PC-3 (cell line): ENCODE results near the gene STXBP5. TPM values are rescaled to one million over a fixed set of nuclear protein-coding genes. Genes with fewer than 3 reads are reported as not detected.

Source experiments
- ATAC-seq: fragments of 200-7000 bp; cut with Tn5 transposase; 2 replicates; pipeline ENCODE4 v1.9.1; 2020; ENCODE audit warnings: mild to moderate bottlenecking, moderate library complexity
- BruUV-seq: library from RNA; stranded (reverse); fragments of 400-500 nt; replicated peaks from 2 replicates; lab custom pipeline; 2021; lab: Mats Ljungman, UMichigan
- CTCF ChIA-PET: fragments of 300-600 bp; sonication (Branson Sonifier 250); formaldehyde crosslinking; loops from one replicate; lab custom pipeline; 2022; ENCODE audit warnings: antibody characterized with exemption; lab: Charles Lee
- POLR2A ChIA-PET: fragments of 300-600 bp; sonication (Branson Sonifier 250); formaldehyde crosslinking; loops from one replicate; lab custom pipeline; 2022; ENCODE audit warnings: antibody characterized with exemption; ENCODE audit not compliant: unreplicated experiment; lab: Charles Lee
- DNase-seq: peaks from one replicate; pipeline ENCODE4 v3.0.0-alpha.2; 2015
- H2AFZ ChIP-seq: fragments of 300-600 bp; sonication (generic); 2 replicates; pipeline ENCODE4 v1.6.0; 2016; ENCODE audit warnings: antibody characterized with exemption, low read length
- H3F3A ChIP-seq: fragments of 300-600 bp; sonication (generic); one replicate; pipeline ENCODE4 v1.6.0; 2017; ENCODE audit warnings: antibody characterized with exemption, low read length, control low read depth, mild to moderate bottlenecking; ENCODE audit not compliant: unreplicated experiment
- H3K27ac ChIP-seq: fragments of 300-600 bp; sonication (generic); 2 replicates; pipeline ENCODE4 v1.5.1; 2016; ENCODE audit warnings: mild to moderate bottlenecking, low read length
- H3K27me3 ChIP-seq: fragments of 300-600 bp; sonication (generic); 2 replicates; pipeline ENCODE4 v1.6.1; 2016; ENCODE audit warnings: low read length, mixed read lengths
- H3K36me3 ChIP-seq: fragments of 300-600 bp; sonication (generic); 2 replicates; pipeline ENCODE4 v1.6.1; 2016; ENCODE audit warnings: low read depth, mixed run types, low read length, mixed read lengths
- H3K4me1 ChIP-seq: fragments of 300-600 bp; sonication (generic); 2 replicates; pipeline ENCODE4 v1.5.1; 2016; ENCODE audit warnings: low read length; ENCODE audit not compliant: insufficient read depth
- H3K4me2 ChIP-seq: fragments of 300-600 bp; sonication (generic); 2 replicates; pipeline ENCODE4 v1.6.0; 2016; ENCODE audit warnings: low read length
- H3K4me3 ChIP-seq: fragments of 300-600 bp; sonication (generic); 2 replicates; pipeline ENCODE4 v1.5.1; 2016; ENCODE audit warnings: mild to moderate bottlenecking, low read length, mixed read lengths
- H3K79me2 ChIP-seq: fragments of 300-600 bp; sonication (generic); 2 replicates; pipeline ENCODE4 v1.6.1; 2017; ENCODE audit warnings: low read length, mixed read lengths
- H3K9ac ChIP-seq: fragments of 300-600 bp; sonication (generic); 2 replicates; pipeline ENCODE4 v1.6.0; 2016; ENCODE audit warnings: mild to moderate bottlenecking, low read length
- H3K9me2 ChIP-seq: fragments of 300-600 bp; sonication (generic); replicated peaks from 2 replicates; pipeline ENCODE4 v1.6.1; 2016; ENCODE audit warnings: mixed run types, low read length, mixed read lengths
- H3K9me3 ChIP-seq: fragments of 300-600 bp; sonication (generic); 2 replicates; pipeline ENCODE4 v1.6.1; 2016; ENCODE audit warnings: low read length, mixed read lengths
- H4K20me1 ChIP-seq: fragments of 300-600 bp; sonication (generic); 2 replicates; pipeline ENCODE4 v1.6.1; 2016; ENCODE audit warnings: low read length, mixed read lengths
- EZH2 ChIP-seq: fragments of 300-600 bp; sonication (generic); IDR thresholded peaks from one replicate; pipeline ENCODE4 v1.6.1; 2017; ENCODE audit warnings: antibody characterized with exemption, mild to moderate bottlenecking, low read length; ENCODE audit not compliant: unreplicated experiment
- EZH2phosphoT487 ChIP-seq: fragments of 300-600 bp; sonication (generic); IDR thresholded peaks from 2 replicates; pipeline ENCODE4 v1.6.1; 2018; ENCODE audit warnings: mild to moderate bottlenecking, antibody characterized with exemption, low read length, borderline replicate concordance
- intact Hi-C: fragments of 100-400 bp; cut with micrococcal nuclease; formaldehyde crosslinking; loops from 2 replicates; pipeline ENCODE4 v1.9.0; 2023
- total RNA-seq: library from RNA; depleted of rRNA; stranded (reverse); fragments of >200 nt; gene quantifications from 2 replicates; pipeline ENCODE4 v1.2.3, GENCODE V29; 2014
- TF ChIP-seq, protein P1 (sequence below): fragments of 300-600 bp; sonication (generic); conservative IDR thresholded peaks from 2 replicates; pipeline ENCODE4 v1.5.1; 2017; ENCODE audit warnings: antibody characterized with exemption, low read depth, mild to moderate bottlenecking, low read length

STXBP5 gene
- total RNA-seq, 1 experiment from 2014 or later, result 12.9 TPM

DNA sequence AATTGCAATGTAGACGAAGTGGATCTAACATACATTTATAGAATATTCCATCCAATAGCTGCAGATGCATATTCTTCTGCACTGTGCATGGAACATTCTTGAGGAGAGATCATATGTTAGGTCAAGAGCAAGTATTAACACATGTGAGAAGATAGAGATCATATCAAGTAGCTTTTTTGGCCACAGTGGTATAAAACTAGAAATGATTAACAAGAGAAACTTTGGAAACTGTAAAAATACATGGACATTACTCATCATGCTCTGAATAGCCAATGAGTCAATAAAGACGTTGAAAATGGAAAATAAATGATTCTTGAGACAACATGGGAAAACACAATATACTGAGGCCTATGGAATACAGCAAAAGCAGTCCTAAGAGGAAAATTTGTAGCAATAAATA lies 94.2 kb downstream of the STXBP5 start:
- CTCF ChIA-PET, result no interaction called here
- Histone ChIP-seq H3K9me2 (no peaks in the 10 kb centered on the region), H3K4me2 (no peak overlapping the region), H3K27me3 (no peaks in the 10 kb centered on the region), H3K9me3 (0 out of 2 replicates have a peak, but pooled peaks cover 3% of the 10 kb centered on the region), H3K79me2 (no peaks in the 10 kb centered on the region), H3F3A (no peaks in the 10 kb centered on the region), H3K27ac (no peak overlapping the region), H2AFZ (no peak overlapping the region), H3K4me3 (no peak overlapping the region), H4K20me1 (no peaks in the 10 kb centered on the region), H3K36me3 (peaks cover 30% of the 10 kb centered on the region), H3K9ac (no peak overlapping the region), H3K4me1 (peaks cover 4% of the 10 kb centered on the region; the same call in 1 of the 2 replicates)
- no TSS peak for BruUV-seq
- DNase-seq (peak; percentile 42), ATAC-seq (no peak)
- TF ChIP-seq EZH2 (no peak), EZH2phosphoT487 (no peak)
- TF ChIP-seq, protein P1, sequence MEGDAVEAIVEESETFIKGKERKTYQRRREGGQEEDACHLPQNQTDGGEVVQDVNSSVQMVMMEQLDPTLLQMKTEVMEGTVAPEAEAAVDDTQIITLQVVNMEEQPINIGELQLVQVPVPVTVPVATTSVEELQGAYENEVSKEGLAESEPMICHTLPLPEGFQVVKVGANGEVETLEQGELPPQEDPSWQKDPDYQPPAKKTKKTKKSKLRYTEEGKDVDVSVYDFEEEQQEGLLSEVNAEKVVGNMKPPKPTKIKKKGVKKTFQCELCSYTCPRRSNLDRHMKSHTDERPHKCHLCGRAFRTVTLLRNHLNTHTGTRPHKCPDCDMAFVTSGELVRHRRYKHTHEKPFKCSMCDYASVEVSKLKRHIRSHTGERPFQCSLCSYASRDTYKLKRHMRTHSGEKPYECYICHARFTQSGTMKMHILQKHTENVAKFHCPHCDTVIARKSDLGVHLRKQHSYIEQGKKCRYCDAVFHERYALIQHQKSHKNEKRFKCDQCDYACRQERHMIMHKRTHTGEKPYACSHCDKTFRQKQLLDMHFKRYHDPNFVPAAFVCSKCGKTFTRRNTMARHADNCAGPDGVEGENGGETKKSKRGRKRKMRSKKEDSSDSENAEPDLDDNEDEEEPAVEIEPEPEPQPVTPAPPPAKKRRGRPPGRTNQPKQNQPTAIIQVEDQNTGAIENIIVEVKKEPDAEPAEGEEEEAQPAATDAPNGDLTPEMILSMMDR, result no peak
- intact Hi-C loops, result no loop called here
- POLR2A ChIA-PET, result no interaction called here

DNA sequence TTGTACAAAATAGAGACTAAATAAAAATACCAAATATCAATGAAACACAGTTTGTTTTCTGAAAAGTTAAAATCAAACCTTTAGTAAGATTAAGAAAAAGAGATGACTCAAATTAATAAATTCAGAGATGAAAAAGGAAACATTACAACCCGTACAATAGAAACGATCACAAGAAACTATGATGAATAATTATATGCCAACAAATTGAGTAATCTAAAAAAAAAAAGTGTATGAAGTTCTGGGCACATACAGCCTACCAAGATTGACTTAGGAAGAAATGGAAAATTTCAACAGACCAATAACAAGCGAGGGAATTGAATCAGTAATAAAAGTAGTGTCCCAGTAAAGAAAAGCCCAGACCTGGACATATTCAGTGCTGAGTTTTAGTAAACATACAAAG lies 94.8 kb downstream of the STXBP5 start:
- no peak overlapping the region for H3K27ac ChIP-seq
- ChIA-PET CTCF (no interaction called here), POLR2A (no interaction called here)
- intact Hi-C loops, result no loop called here
- no peak overlapping the region for H3K4me3 ChIP-seq
- H3F3A ChIP-seq, result no peaks in the 10 kb centered on the region
- H3K79me2 ChIP-seq, result no peaks in the 10 kb centered on the region
- peaks cover 36% of the 10 kb centered on the region for H3K36me3 ChIP-seq
- no peaks in the 10 kb centered on the region for H3K9me2 ChIP-seq
- H3K9me3 ChIP-seq, result 0 out of 2 replicates have a peak, but pooled peaks cover 3% of the 10 kb centered on the region
- DNase-seq (no peak), ATAC-seq (no peak)
- no peaks in the 10 kb centered on the region for H3K27me3 ChIP-seq
- no peak overlapping the region for H3K4me2 ChIP-seq
- no peaks in the 10 kb centered on the region for H4K20me1 ChIP-seq
- BruUV-seq, result no TSS peak
- no peak overlapping the region for H2AFZ ChIP-seq
- peaks cover 4% of the 10 kb centered on the region; the same call in 1 of the 2 replicates for H3K4me1 ChIP-seq
- TF ChIP-seq EZH2phosphoT487, result no peak
- no peak for TF ChIP-seq EZH2
- TF ChIP-seq, protein P1, result no peak
- no peak overlapping the region for H3K9ac ChIP-seq

DNA sequence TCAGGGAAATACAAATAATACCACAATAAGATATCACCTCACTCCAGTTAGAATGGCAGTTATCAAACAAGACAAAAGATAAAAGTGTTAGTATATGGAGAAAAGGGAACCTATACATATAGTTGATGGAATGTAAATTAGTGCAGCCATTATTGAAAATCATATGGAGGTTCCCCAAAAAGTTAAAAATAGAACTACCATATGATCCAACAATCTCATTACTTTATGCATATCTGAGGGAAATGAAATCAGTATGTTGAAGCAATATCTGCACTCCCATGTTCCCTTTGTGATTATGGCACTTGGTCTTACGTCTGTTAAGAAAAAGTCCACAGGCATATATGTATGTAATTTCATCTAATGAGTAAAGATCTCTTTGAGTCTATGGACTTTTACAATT lies 96.9 kb downstream of the STXBP5 start:
- BruUV-seq, result no TSS peak
- no peak for ATAC-seq
- intact Hi-C loops, result no loop called here

More for the DNA sequence above, 96.9 kb downstream of the STXBP5 start:
- Histone ChIP-seq H2AFZ (no peak overlapping the region), H3K27ac (no peak overlapping the region), H3F3A (no peaks in the 10 kb centered on the region), H3K4me3 (no peak overlapping the region), H3K9me3 (0 out of 2 replicates have a peak, but pooled peaks cover 3% of the 10 kb centered on the region), H3K27me3 (no peaks in the 10 kb centered on the region), H3K9ac (no peak overlapping the region), H3K4me2 (no peak overlapping the region), H3K4me1 (peaks cover 4% of the 10 kb centered on the region; the same call in 1 of the 2 replicates), H4K20me1 (no peaks in the 10 kb centered on the region), H3K36me3 (peaks cover 32% of the 10 kb centered on the region), H3K79me2 (no peaks in the 10 kb centered on the region), H3K9me2 (no peaks in the 10 kb centered on the region)
- no peak for DNase-seq
- CTCF ChIA-PET, result no interaction called here
- POLR2A ChIA-PET, result no interaction called here
- no peak for TF ChIP-seq EZH2phosphoT487
- TF ChIP-seq EZH2, result no peak
- TF ChIP-seq, protein P1, result no peak
